K562 (cell line): ENCODE data around the gene CHST15. TPM values are rescaled to one million over a fixed set of nuclear protein-coding genes. Genes with fewer than 3 reads are reported as not detected.

ENCODE experiments used
- ATAC-seq: fragments of 200-7000 bp; cut with Tn5 transposase; 3 replicates; pipeline ENCODE4 v1.9.1; 2020; ENCODE audit warnings: moderate library complexity
- BruUV-seq: library from RNA; stranded (reverse); fragments of 400-500 nt; replicated peaks from 2 replicates; lab custom pipeline; 2021; lab: Mats Ljungman, UMichigan
- CTCF ChIA-PET: fragments of 300-600 bp; formaldehyde crosslinking; extraction: SDS; loops from one replicate; lab custom pipeline; 2021; ENCODE audit warnings: low intra/inter-chr PET ratio; lab: Yijun Ruan, JAX
- POLR2A ChIA-PET: fragments of 300-600, 350-650 bp; sonication (Branson Sonifier 250); formaldehyde crosslinking; extraction: SDS; loops from one replicate; lab custom pipeline; 2021; ENCODE audit warnings: antibody characterized with exemption, inconsistent platforms; lab: Yijun Ruan, JAX
- DNase-seq, 4 experiments: peaks; one replicate each; pipeline versions ENCODE4 v3.0.0 to v3.0.0-alpha.2; 2011 to 2018; ENCODE audit warnings: low spot score in 3 of 4, mixed read lengths in 3 of 4; ENCODE audit errors: extremely low read depth in 1 of 4
- FAIRE-seq: peaks from 2 replicates; lab custom pipeline; 2011; peaks lifted over from hg19 to GRCh38; lab: Jason Lieb, UNC
- H2AFZ ChIP-seq: 2 replicates; pipeline ENCODE4 v1.6.0; 2011; ENCODE audit warnings: low read depth, low read length, control low read depth, inconsistent platforms
- H3K27ac ChIP-seq: fragments of 200-600 bp; 3 replicates; pipeline ENCODE4 v1.8.0; 2011; ENCODE audit warnings: low read depth, mild to moderate bottlenecking, control low read depth, inconsistent platforms, low read length, moderate library complexity, mixed read lengths; ENCODE audit errors: extremely low read depth
- H3K27me3 ChIP-seq, 2 experiments: fragments of 300-600 bp in 1 of 2; 2 replicates in 1 of 2; 3 replicates in 1 of 2; pipeline versions ENCODE4 v1.6.0 to v1.8.0; 2011; ENCODE audit warnings: inconsistent platforms in 2 of 2, low read length in 2 of 2, mild to moderate bottlenecking in 1 of 2, mixed read lengths in 1 of 2, moderate library complexity in 1 of 2; ENCODE audit not compliant: control insufficient read depth in 2 of 2, insufficient read depth in 2 of 2
- H3K36me3 ChIP-seq: fragments of 300-600 bp; 3 replicates; pipeline ENCODE4 v1.8.0; 2011; ENCODE audit warnings: mild to moderate bottlenecking, low read length, inconsistent platforms; ENCODE audit not compliant: control insufficient read depth, insufficient read depth
- H3K4me1 ChIP-seq, 2 experiments: fragments of 200-600 bp in 1 of 2; replicated peaks in 1 of 2; 2 replicates in 1 of 2; 3 replicates in 1 of 2; pipeline versions ENCODE4 v1.5.1 to v1.8.0; 2011; ENCODE audit warnings: inconsistent platforms in 2 of 2, low read length in 2 of 2, mild to moderate bottlenecking in 1 of 2, mixed read lengths in 1 of 2, moderate library complexity in 1 of 2; ENCODE audit not compliant: control insufficient read depth in 2 of 2, insufficient read depth in 2 of 2
- H3K4me2 ChIP-seq: 2 replicates; pipeline ENCODE4 v1.6.1; 2011; ENCODE audit warnings: low read length, control low read depth, inconsistent platforms, mixed read lengths; ENCODE audit not compliant: insufficient read depth
- H3K4me3 ChIP-seq: fragments of 200-600 bp; sonication (generic), shearing (Covaris generic); 2 replicates; pipeline ENCODE4 v1.5.1; 2016; ENCODE audit warnings: control low read depth, inconsistent platforms
- H3K79me2 ChIP-seq: fragments of 200-600 bp; 3 replicates; pipeline ENCODE4 v1.8.0; 2011; ENCODE audit warnings: low read length, inconsistent platforms; ENCODE audit not compliant: control insufficient read depth, insufficient read depth
- H3K9ac ChIP-seq, 2 experiments: 2 replicates each; pipeline versions ENCODE4 v1.6.0 to v1.6.1; 2011; ENCODE audit warnings: low read depth in 2 of 2, low read length in 2 of 2, control low read depth in 1 of 2, inconsistent platforms in 1 of 2, mild to moderate bottlenecking in 1 of 2, mixed read lengths in 1 of 2; ENCODE audit not compliant: insufficient read depth in 1 of 2
- H3K9me1 ChIP-seq: one replicate; pipeline ENCODE4 v1.6.0; 2011; ENCODE audit warnings: inconsistent platforms, mild to moderate bottlenecking, low read length, moderate library complexity; ENCODE audit not compliant: control insufficient read depth, insufficient read depth
- H3K9me3 ChIP-seq: replicated peaks from 2 replicates; pipeline ENCODE4 v1.5.1; 2011; ENCODE audit warnings: low read depth, low read length, inconsistent platforms; ENCODE audit not compliant: control insufficient read depth, insufficient read depth
- H4K20me1 ChIP-seq: replicated peaks from 2 replicates; pipeline ENCODE4 v1.6.1; 2011; ENCODE audit warnings: low read length, inconsistent platforms, mixed read lengths; ENCODE audit not compliant: control insufficient read depth, insufficient read depth
- CAMTA2 ChIP-seq: fragments of 250-450 bp; sonication (Bioruptor Pico); conservative IDR thresholded peaks from 2 replicates; pipeline ENCODE4 v1.5.1; 2022
- CC2D1A ChIP-seq: fragments of 450-650 bp; IDR thresholded peaks from 2 replicates; pipeline ENCODE4 v1.6.1; 2017; ENCODE audit warnings: mild to moderate bottlenecking
- JUNB ChIP-seq: fragments of 450-650 bp; formaldehyde crosslinking; conservative IDR thresholded peaks from 2 replicates; pipeline ENCODE4 v1.4.0; 2020; ENCODE audit warnings: mild to moderate bottlenecking
- KAT2B ChIP-seq: IDR thresholded peaks from one replicate; pipeline ENCODE4 v1.6.1; 2012; ENCODE audit warnings: low read depth, mild to moderate bottlenecking, control low read depth, inconsistent platforms, low read length, moderate library complexity
- KDM4B ChIP-seq, 2 experiments: fragments of 450-650 bp in 1 of 2; sonication (generic) in 1 of 2; IDR thresholded peaks; 2 replicates each; pipeline ENCODE4 v1.6.1; 2016 to 2017; ENCODE audit warnings: borderline replicate concordance in 2 of 2, antibody characterized with exemption in 1 of 2, low read depth in 1 of 2, mild to moderate bottlenecking in 1 of 2
- KDM5B ChIP-seq: fragments of 200-600 bp; sonication (generic); IDR thresholded peaks from 2 replicates; pipeline ENCODE4 v1.6.1; 2012; ENCODE audit warnings: low read depth, mild to moderate bottlenecking, moderate library complexity, low read length, control low read depth, inconsistent platforms; ENCODE audit not compliant: insufficient replicate concordance
- MYNN ChIP-seq, 2 experiments: sonication (generic); formaldehyde crosslinking in 1 of 2; IDR thresholded peaks; 2 replicates each; pipeline versions ENCODE4 v1.5.0 to v1.6.1; 2016 to 2020; ENCODE audit warnings: antibody characterized with exemption in 1 of 2, missing genetic modification reagents in 1 of 2
- NONO ChIP-seq, 2 experiments: fragments of 200-400 bp in 1 of 2; fragments of 450-650 bp in 1 of 2; formaldehyde crosslinking in 1 of 2; IDR thresholded peaks; 2 replicates each; pipeline ENCODE4 v1.6.1; 2017; ENCODE audit warnings: low read depth in 2 of 2, mild to moderate bottlenecking in 2 of 2, moderate library complexity in 2 of 2, low read length in 1 of 2
- SAP30 ChIP-seq: fragments of 200-600 bp; sonication (generic); IDR thresholded peaks from 2 replicates; pipeline ENCODE4 v1.6.1; 2012; ENCODE audit warnings: borderline replicate concordance, low read depth, mild to moderate bottlenecking, moderate library complexity, low read length, control low read depth, inconsistent platforms; ENCODE audit not compliant: insufficient read depth, poor library complexity, severe bottlenecking
- SMARCE1 ChIP-seq: fragments of 450-650 bp; IDR thresholded peaks from 2 replicates; pipeline ENCODE4 v1.7.1; 2016; ENCODE audit warnings: mild to moderate bottlenecking
- ZNF436 ChIP-seq: fragments of 250-450, 450-650 bp; sonication (Bioruptor Pico); formaldehyde crosslinking; IDR thresholded peaks from 2 replicates; pipeline ENCODE4 v1.7.0; 2020; ENCODE audit warnings: mild to moderate bottlenecking
- WGBS: fragments of 100-300 bp; shearing (Covaris generic); methylation state at CpG from one replicate; pipeline ENCODE4 v1.1.6; 2016; ENCODE audit warnings: low coverage, mixed read lengths; ENCODE audit not compliant: insufficient coverage; ENCODE audit errors: missing lambda C conversion rate; 5-methylcytosine and 5-hydroxymethylcytosine counted together
- in situ Hi-C: fragments of 300-500 bp; cut with MboI; formaldehyde crosslinking; loops from 4 replicates; pipeline ENCODE4 v1.15.0; 2018; ENCODE audit warnings: inconsistent platforms, mixed read lengths
- intact Hi-C: fragments of 100-400 bp; cut with micrococcal nuclease; formaldehyde crosslinking; loops from 2 replicates; pipeline ENCODE4 v1.14.2; 2022
- polyA plus RNA-seq, 8 experiments: library from polyadenylated mRNA; depleted of rRNA in 4 of 8; stranded (reverse) in 5 of 8; unstranded in 3 of 8; fragments of >200 nt; fragmentation: Nextera tagmentation in 2 of 8; fragmentation: Illumina TruSeq in 1 of 8; extraction: Ambion mirVana in 2 of 8; extraction: Trizol in 1 of 8; gene quantifications; 2 replicates each; pipeline versions ENCODE4 v1.2.1 to v1.2.3, GENCODE V29; 2011 to 2014; ENCODE audit warnings: inconsistent platforms in 1 of 8, missing spikeins in 1 of 8
- total RNA-seq, 7 experiments: library from RNA; depleted of rRNA in 6 of 7; stranded (reverse); fragments of >200 nt in 6 of 7; fragmentation: Illumina TruSeq in 2 of 7; extraction: Trizol in 2 of 7; gene quantifications; 2 replicates each; pipeline versions ENCODE4 v1.2.1 to v1.2.3, GENCODE V29; 2011 to 2021; ENCODE audit warnings: low replicate concordance in 1 of 7
- TF ChIP-seq, protein P1 (sequence below): fragments of 250-450 bp; sonication (Bioruptor Pico); IDR thresholded peaks from 2 replicates; pipeline ENCODE4 v1.5.0; 2021

Gene CHST15
- total and polyA plus RNA-seq, 9 of the 15 experiments (the other 6 are each of a cell fraction or from before 2014, with no cell fraction given) = 0.04 to 0.16 (median 0.08) TPM

DNA sequence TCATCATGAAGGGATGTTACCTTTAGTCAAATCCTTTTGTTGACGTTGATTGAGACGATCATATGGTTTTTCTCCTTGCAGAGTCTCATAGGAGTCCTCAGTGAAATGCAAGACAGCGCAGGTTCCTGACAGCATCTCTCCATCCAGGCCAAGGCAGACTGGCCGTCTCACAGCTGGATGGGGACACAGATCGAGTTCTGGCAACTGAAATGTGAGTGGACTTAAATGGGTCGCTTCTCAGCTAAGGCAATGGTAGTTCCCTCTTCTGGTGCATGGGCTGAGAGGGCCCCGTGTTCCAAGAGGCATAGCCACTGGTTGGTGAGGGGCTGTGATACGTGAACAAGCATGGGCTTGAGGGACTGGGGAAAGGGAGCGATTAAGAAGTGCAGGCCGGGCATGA, 102.5 kb downstream of the CHST15 start (continued):
- TF ChIP-seq NONO (IDR thresholded peaks at IDR 0.05; ENCODE audit: low read depth in 2 of 2, low read length in 1 of 2) (no peak), MYNN (IDR thresholded peaks at IDR 0.05) (no peak), MYNN (CRISPR knock-in tag; IDR thresholded peaks at IDR 0.05) (no peak)
- TF ChIP-seq, all 486 proteins: peak for 0

DNA sequence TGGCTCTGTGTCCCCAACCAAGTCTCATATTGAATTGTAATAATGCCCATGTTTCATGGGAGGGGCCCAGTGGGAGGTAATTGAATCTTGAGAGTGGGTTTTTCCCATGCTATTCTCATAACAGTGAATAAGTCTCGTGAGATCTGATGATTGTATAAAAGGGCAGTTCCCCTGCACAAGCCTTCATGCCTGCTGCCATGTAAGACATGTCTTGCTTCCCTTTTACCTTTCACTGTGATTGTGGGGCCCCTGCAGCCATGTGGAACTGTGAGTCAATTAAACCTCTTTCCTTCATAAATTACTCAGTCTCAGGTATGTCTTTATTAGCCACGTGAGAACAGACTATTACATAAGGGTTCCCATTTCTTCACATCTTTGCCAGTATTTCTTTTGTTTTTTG, 104.7 kb downstream of the CHST15 start:
- no peak overlapping the region for H3K4me2 ChIP-seq
- H3K9me1 ChIP-seq = no peaks in the 10 kb centered on the region
- no TSS peak for BruUV-seq
- ATAC-seq = no peak
- no peak for FAIRE-seq
- 4% methylated on average over 2 of the region's 2 CpGs for WGBS
- ChIA-PET CTCF (no interaction called here), POLR2A (no interaction called here)
- H3K27ac ChIP-seq = no peak overlapping the region
- no peaks in the 10 kb centered on the region for H4K20me1 ChIP-seq
- DNase-seq = no peak
- no peak for TF ChIP-seq SAP30
- TF ChIP-seq KAT2B = no peak
- TF ChIP-seq KDM5B = no peak
- no peak for TF ChIP-seq SMARCE1
- no peak for TF ChIP-seq KDM4B (IDR thresholded peaks at IDR 0.05; ENCODE audit: borderline replicate concordance in 2 of 2, low read depth in 1 of 2)
- TF ChIP-seq ZNF436 (CRISPR knock-in tag) = no peak
- TF ChIP-seq CC2D1A = no peak
- no peak for TF ChIP-seq CAMTA2 (CRISPR knock-in tag)
- TF ChIP-seq, protein P1, sequence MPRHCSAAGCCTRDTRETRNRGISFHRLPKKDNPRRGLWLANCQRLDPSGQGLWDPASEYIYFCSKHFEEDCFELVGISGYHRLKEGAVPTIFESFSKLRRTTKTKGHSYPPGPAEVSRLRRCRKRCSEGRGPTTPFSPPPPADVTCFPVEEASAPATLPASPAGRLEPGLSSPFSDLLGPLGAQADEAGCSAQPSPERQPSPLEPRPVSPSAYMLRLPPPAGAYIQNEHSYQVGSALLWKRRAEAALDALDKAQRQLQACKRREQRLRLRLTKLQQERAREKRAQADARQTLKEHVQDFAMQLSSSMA (CRISPR knock-in tag) = no peak
- no peak for TF ChIP-seq JUNB (CRISPR knock-in tag)
- H3K27me3 ChIP-seq = no peaks in the 10 kb centered on the region
- H3K9me3 ChIP-seq = no peaks in the 10 kb centered on the region
- H3K4me3 ChIP-seq = no peak overlapping the region
- no peaks in the 10 kb centered on the region for H3K36me3 ChIP-seq
- intact Hi-C loops = no loop called here
- no peaks in the 10 kb centered on the region for H3K4me1 ChIP-seq
- in situ Hi-C loops = no loop called here
- no peaks in the 10 kb centered on the region for H3K79me2 ChIP-seq
- no peak overlapping the region for H2AFZ ChIP-seq
- H3K9ac ChIP-seq = no peak overlapping the region
